AG04449 (cell line): ENCODE data around the gene ARHGAP5.

Source experiments
- CTCF ChIA-PET: fragments of 350-600 bp; formaldehyde crosslinking; extraction: SDS; loops from one replicate; lab custom pipeline; 2021; ENCODE audit warnings: antibody characterized with exemption; lab: Yijun Ruan, JAX
- POLR2A ChIA-PET: fragments of 400-600, 350-600 bp; formaldehyde crosslinking; extraction: SDS; loops from one replicate; lab custom pipeline; 2020; ENCODE audit warnings: antibody characterized with exemption, inconsistent platforms; lab: Yijun Ruan, JAX
- DNase-seq: peaks from one replicate; pipeline ENCODE4 v3.0.0-alpha.2; 2010; ENCODE audit warnings: low read depth, low spot score
- H3K4me3 ChIP-seq: 2 replicates; pipeline ENCODE4 v1.5.1; 2011; ENCODE audit warnings: low read depth, mild to moderate bottlenecking, control low read depth, low read length
- CTCF ChIP-seq: IDR thresholded peaks from one replicate; pipeline ENCODE4 v1.5.1; 2011; ENCODE audit warnings: mild to moderate bottlenecking, moderate library complexity, low read length, control low read depth, inconsistent platforms; ENCODE audit not compliant: insufficient read depth; ENCODE audit errors: missing control alignments

The ARHGAP5 gene

GRCh38 chr14:32079264-32079663 lies 2.2 kb downstream of the ARHGAP5 start:
- CTCF ChIA-PET = interaction anchor here (2.9 kb wide), 1 partner anchor 172 kb away, joined by 10 read pairs; no protein-coding TSS in a partner anchor
- TF ChIP-seq CTCF = no peak
- POLR2A ChIA-PET = no interaction called here
- H3K4me3 ChIP-seq = peak overlapping the region; percentile 89
- no peak for DNase-seq

GRCh38 chr14:32080001-32080510 lies 3.0 kb downstream of the ARHGAP5 start:
- no peak for TF ChIP-seq CTCF
- POLR2A ChIA-PET = no interaction called here
- no peak overlapping the region for H3K4me3 ChIP-seq
- CTCF ChIA-PET = interaction anchor here (0.6 to 2.9 kb wide), 2 partner anchors 59 to 172 kb away, joined by 3 to 10 read pairs; no protein-coding TSS in a partner anchor
- no peak for DNase-seq

- CTCF ChIA-PET = interaction anchor here (0.6 to 2.9 kb wide), 3 partner anchors 9 to 477 kb away, joined by 3 to 10 read pairs (median 3); no protein-coding TSS in a partner anchor
- POLR2A ChIA-PET = no interaction called here
- DNase-seq = no peak
- no peak for TF ChIP-seq CTCF
- H3K4me3 ChIP-seq = no peak overlapping the region
Measured at GRCh38 chr14:32081901-32082300, 4.8 kb downstream of the ARHGAP5 start.

- no peak overlapping the region for H3K4me3 ChIP-seq
- ChIA-PET CTCF (no interaction called here), POLR2A (no interaction called here)
- TF ChIP-seq CTCF = no peak
- DNase-seq = no peak
Measured at GRCh38 chr14:32083315-32083624, 6.2 kb downstream of the ARHGAP5 start.

- no peak for TF ChIP-seq CTCF
- no peak overlapping the region for H3K4me3 ChIP-seq
- ChIA-PET POLR2A (no interaction called here), CTCF (no interaction called here)
- DNase-seq = no peak
Measured at GRCh38 chr14:32083789-32084188, 6.7 kb downstream of the ARHGAP5 start.

- no peak for TF ChIP-seq CTCF
- no peak overlapping the region for H3K4me3 ChIP-seq
- ChIA-PET CTCF (interaction anchor here (0.8 to 1.5 kb wide), 6 partner anchors 139 to 475 kb away, joined by 3 to 4 read pairs (median 3); no protein-coding TSS in a partner anchor), POLR2A (no interaction called here)
- no peak for DNase-seq
Measured at GRCh38 chr14:32085182-32085844, 8.2 kb downstream of the ARHGAP5 start.
